Right lobe of liver (tissue), 6 donors: ENCODE measurements around the gene NR2E3. TPM values are rescaled to one million over a fixed set of nuclear protein-coding genes. Genes with fewer than 3 reads are reported as not detected.

Experiments used
- ATAC-seq, 4 donors: fragments of 200-7000 bp; cut with Tn5 transposase; one replicate each; pipeline ENCODE4 v1.9.1; 2020; ENCODE audit warnings: mild to moderate bottlenecking in 4 of 4, moderate library complexity in 4 of 4
- DNase-seq, 3 donors: peaks; one replicate each; pipeline ENCODE4 v3.0.0-alpha.2; 2020
- H3K27ac ChIP-seq, 3 donors: fragments of 200-600 bp; one replicate each; pipeline ENCODE4 v1.8.0; 2022
- H3K27me3 ChIP-seq, 2 donors: fragments of 200-600 bp; one replicate each; pipeline ENCODE4 v1.8.0; 2022
- H3K36me3 ChIP-seq, 4 donors: fragments of 200-600 bp; sonication (generic) in 1 of 4; one replicate each; pipeline versions ENCODE4 v1.5.1 to v1.8.0; 2017 to 2022; ENCODE audit warnings: control low read depth in 1 of 4
- H3K4me1 ChIP-seq, 4 donors: fragments of 200-600 bp; sonication (generic) in 1 of 4; one replicate each; pipeline versions ENCODE4 v1.5.1 to v1.8.0; 2017 to 2022; ENCODE audit warnings: control low read depth in 1 of 4
- H3K4me3 ChIP-seq, 3 donors: fragments of 200-600 bp; one replicate each; pipeline ENCODE4 v1.8.0; 2022
- H3K9me3 ChIP-seq, 4 donors: fragments of 200-600 bp; sonication (generic) in 1 of 4; one replicate each; pipeline versions ENCODE4 v1.5.1 to v1.8.0; 2017 to 2022; ENCODE audit warnings: control low read depth in 1 of 4
- CTCF ChIP-seq, 4 donors: fragments of 200-600 bp in 3 of 4; fragments of 450-650 bp in 1 of 4; IDR thresholded peaks; one replicate each; pipeline versions ENCODE4 v1.5.1 to v1.8.0; 2016 to 2022; ENCODE audit warnings: antibody characterized with exemption in 4 of 4, mild to moderate bottlenecking in 2 of 4
- POLR2A ChIP-seq: fragments of 450-650 bp; IDR thresholded peaks from one replicate; pipeline ENCODE4 v1.6.1; 2017; ENCODE audit warnings: antibody characterized with exemption, mild to moderate bottlenecking
- WGBS: methylation state at CpG from one replicate; pipeline ENCODE4 v1.1.6; 2018; ENCODE audit warnings: low coverage, low lambda C conversion rate; ENCODE audit not compliant: insufficient coverage; ENCODE audit errors: missing lambda C conversion rate; 5-methylcytosine and 5-hydroxymethylcytosine counted together
- intact Hi-C, 2 donors: fragments of 100-400 bp; cut with DNase I; formaldehyde crosslinking; loops; one replicate each; pipeline versions ENCODE4 v1.11.2 to v1.14.1; 2022
- total RNA-seq, 6 experiments: library from RNA; depleted of rRNA in 2 of 6; stranded (reverse); fragments of >200 nt in 2 of 6; fragmentation: NEBNext Ultra II Directional in 3 of 6; extraction: Animal tissue kit (Norgen Biotek cat#: 25700) in 3 of 6; gene quantifications; one replicate each; pipeline versions ENCODE4 v1.1.0 to v1.2.4, GENCODE V29; 2016 to 2023
- donor health status: DM: no; HTN: yes; CAD: no.
- donor health status: DM: no; HTN: no; CAD: no.
- donor health status: DM: no; HTN: no; CAD: no.
- donor health status: DM: no; HTN: yes; CAD: no.
- donor health status: DM: no; HTN: yes; CAD: no.

NR2E3 gene
- total RNA-seq, 6 experiments from 2014 or later = 0.11 to 0.51 TPM; not detected in 4

GRCh38 chr15:71813723-71814470, 3.5 kb downstream of the NR2E3 start:
- no peaks in the 10 kb centered on the region for H3K9me3 ChIP-seq
- no peaks in the 10 kb centered on the region for H3K36me3 ChIP-seq
- no peak for DNase-seq
- no peaks in the 10 kb centered on the region for H3K4me1 ChIP-seq
- ATAC-seq = no peak
- 85% methylated on average over 2 of the region's 9 CpGs for WGBS
- H3K4me3 ChIP-seq = no peak overlapping the region
- TF ChIP-seq POLR2A (no peak), CTCF (IDR thresholded peaks at IDR 0.05) (no peak)
- intact Hi-C loops = no loop called here
- H3K27me3 ChIP-seq = no peaks in the 10 kb centered on the region
- H3K27ac ChIP-seq = no peak overlapping the region

DNA sequence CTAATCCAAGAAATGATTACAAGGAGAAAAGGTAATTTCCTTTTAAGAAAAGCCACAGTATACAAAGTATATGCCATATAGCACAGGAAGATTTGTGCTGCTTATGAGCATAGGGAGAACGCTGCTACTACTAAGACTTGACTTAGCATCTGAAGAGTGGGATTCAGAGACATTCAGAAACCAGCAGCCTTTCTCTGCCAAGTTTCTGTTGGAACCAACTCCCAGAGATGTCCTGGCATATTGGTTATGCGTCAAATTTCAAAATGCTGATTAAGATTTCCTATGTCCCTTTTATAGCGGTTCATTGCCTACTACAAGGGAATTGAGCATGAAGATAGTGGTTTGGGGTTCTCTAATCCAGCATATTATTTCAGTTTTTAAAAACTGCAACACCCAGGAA, 4.9 kb downstream of the NR2E3 start:
- H3K9me3 ChIP-seq = no peaks in the 10 kb centered on the region
- no peak for DNase-seq
- no peaks in the 10 kb centered on the region for H3K27me3 ChIP-seq
- intact Hi-C loops = no loop called here
- no peak for TF ChIP-seq CTCF (IDR thresholded peaks at IDR 0.05)
- no peak for TF ChIP-seq POLR2A
- no peak for ATAC-seq
- H3K4me3 ChIP-seq = no peak overlapping the region
- H3K4me1 ChIP-seq = no peaks in the 10 kb centered on the region
- WGBS = 88% methylated on average over 3 of the region's 3 CpGs
- no peaks in the 10 kb centered on the region for H3K36me3 ChIP-seq
- no peak overlapping the region for H3K27ac ChIP-seq

GRCh38 chr15:71817351-71817750, 7.0 kb downstream of the NR2E3 start:
- Histone ChIP-seq H3K27me3 (no peaks in the 10 kb centered on the region), H3K9me3 (peaks cover 0 to 13% (median 5%) of the 10 kb centered on the region in 4 donors), H3K27ac (no peak overlapping the region), H3K4me1 (no peaks in the 10 kb centered on the region), H3K4me3 (no peak overlapping the region), H3K36me3 (no peaks in the 10 kb centered on the region)
- intact Hi-C loops = no loop called here
- ATAC-seq = no peak
- WGBS = 93% methylated on average over 12 of the region's 13 CpGs
- TF ChIP-seq CTCF (IDR thresholded peaks at IDR 0.05) (no peak), POLR2A (no peak)
- DNase-seq = no peak

DNA sequence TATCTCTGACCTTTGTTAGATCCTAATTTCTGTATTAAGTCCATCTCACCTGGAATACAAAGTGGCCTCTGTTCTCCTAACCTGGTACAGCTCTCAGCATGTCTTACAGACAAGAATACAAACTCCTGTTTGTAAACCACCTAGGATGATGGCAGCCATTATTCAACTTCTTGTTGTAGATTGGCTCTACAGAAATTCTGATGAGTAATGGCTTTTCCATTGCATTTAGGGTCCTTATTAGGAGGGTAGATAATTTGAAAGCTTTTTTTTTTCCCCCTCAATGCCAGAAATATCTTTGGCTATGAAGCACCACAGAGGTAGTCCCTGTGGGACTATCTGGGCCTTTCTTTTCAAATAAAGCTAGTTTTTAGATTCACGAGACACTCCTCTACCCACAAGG, 9.8 kb downstream of the NR2E3 start:
- Histone ChIP-seq H3K27me3 (no peaks in the 10 kb centered on the region), H3K4me3 (no peak overlapping the region), H3K9me3 (peaks cover 0 to 20% (median 7%) of the 10 kb centered on the region in 4 donors), H3K4me1 (no peaks in the 10 kb centered on the region), H3K27ac (no peak overlapping the region), H3K36me3 (no peaks in the 10 kb centered on the region)
- 88% methylated on average over 1 of the region's 1 CpG for WGBS
- TF ChIP-seq POLR2A (no peak), CTCF (IDR thresholded peaks at IDR 0.05) (no peak)
- ATAC-seq = no peak
- intact Hi-C loops = no loop called here
- no peak for DNase-seq
